Right ventricle myocardium inferior (tissue), 1 donor: Measurements from ENCODE around the gene ADM. TPM values are rescaled to one million over a fixed set of nuclear protein-coding genes. Genes with fewer than 3 reads are reported as not detected.

ENCODE experiments used
- ATAC-seq: fragments of 200-7000 bp; cut with Tn5 transposase; one replicate; pipeline ENCODE4 v1.9.1; 2020; ENCODE audit warnings: mild to moderate bottlenecking, moderate library complexity
- DNase-seq: peaks from one replicate; pipeline ENCODE4 v3.0.0; 2021; ENCODE audit errors: missing footprints
- intact Hi-C: fragments of 100-400 bp; cut with DNase I; formaldehyde crosslinking; loops from one replicate; pipeline ENCODE4 v1.11.0; 2022
- total RNA-seq: library from RNA; stranded (reverse); fragmentation: NEBNext Ultra II Directional; extraction: Animal tissue kit (Norgen Biotek cat#: 25700); gene quantifications from one replicate; pipeline ENCODE4 v1.2.1, GENCODE V29; 2021
- donor health status: DM: no; HTN: yes; CAD: no; lungs with severe emphysema.

ADM gene
- total RNA-seq, 1 donor from 2014 or later, result 14.1 TPM

DNA sequence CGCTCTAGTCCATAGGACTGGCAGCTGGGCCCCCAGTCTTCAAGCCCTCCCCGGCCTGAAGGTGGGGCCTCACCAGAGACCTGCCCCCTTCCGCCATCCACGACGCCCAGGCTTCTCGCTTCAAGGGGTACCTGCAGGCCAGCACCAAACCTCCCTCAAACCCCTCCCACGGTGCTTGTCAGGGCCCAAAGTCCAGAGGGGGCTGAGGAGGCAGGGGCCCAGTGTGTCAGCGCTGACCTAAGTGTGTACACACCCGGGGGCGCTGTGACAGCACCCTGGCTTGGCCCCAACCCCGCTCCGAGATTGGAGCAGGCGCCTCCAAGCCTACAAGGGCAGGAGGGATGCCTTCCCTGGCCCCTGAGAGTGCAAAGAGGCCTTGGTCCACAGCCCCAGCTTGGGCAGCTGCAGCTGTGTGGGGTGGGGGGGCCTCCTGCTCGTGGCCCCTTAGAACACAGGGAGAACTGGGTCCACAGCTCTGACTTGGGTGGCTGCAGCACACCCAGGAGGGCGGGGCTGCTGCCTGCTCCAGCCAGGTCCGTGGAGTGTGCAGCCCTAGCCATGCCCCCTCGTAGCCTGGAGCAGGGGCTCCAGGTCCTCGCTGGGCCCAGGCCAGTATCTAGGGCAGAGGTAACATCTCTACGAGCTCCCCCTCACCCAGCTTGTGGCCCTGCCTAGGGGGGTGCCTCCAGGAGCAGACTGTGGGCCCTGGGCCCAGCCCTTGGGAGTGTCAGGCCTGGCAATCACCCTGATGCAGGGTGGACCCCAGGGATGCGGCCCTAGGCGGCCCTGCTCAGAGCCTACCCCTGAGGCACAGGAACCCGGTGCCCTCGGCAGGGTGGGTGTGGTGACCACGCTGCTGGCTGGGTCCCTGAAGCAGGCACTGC, 15.8 kb upstream of the ADM start:
- ATAC-seq, result no peak
- intact Hi-C loops, result no loop called here
- DNase-seq, result peak; percentile 52

DNA sequence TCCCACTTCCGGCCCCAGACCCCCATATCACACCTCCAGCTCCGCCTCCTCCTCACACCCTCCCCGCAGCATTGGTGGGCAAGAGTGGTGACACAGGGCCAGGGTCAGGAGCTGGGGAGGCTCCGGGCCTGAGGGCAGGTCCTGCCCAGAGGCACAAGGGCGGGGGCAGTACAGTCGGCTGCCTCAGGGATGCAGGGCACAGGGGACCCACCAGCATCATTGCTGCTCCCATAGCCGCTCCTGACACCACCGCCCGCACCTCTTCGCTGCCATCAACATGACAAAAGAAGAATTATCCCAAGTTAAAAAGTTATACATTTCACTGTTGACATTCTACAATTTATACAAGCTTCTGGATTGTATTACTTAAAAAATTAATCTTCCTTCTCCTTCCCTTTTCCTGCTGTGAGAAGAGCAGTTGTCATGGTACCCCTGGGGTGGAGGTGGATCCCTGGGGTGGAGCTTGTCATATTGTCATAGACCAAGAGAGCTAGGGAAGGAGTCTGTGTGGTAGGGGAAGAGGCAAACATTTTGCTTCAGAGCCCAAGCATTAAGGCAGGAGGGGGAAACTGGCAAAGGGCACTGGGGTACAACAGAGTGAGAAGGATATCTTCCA, 15.0 kb upstream of the ADM start:
- intact Hi-C loops, result no loop called here
- DNase-seq (no peak), ATAC-seq (no peak)

DNA sequence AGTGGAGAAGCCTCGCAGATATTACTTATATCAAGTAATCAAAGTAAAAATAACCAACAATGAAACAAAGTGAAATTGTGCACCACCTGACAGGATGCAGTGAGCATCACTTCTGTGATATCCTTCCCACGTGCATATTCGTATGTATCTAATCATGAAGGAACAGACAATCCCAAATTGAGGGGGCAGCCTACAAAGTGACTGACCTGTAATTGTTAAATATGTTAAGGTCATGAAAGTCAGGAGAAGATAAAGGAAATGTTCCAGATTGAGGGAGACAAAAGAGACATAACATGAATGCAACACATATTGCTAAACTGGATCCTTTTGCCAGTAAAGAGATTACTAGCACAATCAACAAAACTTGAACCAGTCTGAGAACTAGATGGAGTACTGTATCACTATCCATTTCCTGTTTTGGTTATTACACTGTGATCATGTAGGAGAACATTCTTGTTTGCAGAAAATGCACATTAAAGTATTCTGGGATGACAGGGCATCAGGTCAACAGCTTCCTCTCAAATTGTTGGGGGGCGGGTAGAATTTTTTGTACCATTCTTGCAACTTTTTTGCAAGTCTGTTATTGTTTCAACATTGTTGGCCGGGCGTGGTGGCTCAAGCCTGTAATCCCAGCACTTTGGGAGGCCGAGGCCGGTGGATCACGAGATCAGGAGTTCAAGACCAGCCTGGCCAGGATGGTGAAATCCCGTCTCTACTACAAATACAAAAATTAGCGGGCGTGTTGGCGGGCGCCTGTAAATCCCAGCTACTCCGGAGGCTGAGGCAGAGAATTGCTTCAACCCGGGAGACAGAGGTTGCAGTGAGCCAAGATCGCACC, 12.9 kb upstream of the ADM start:
- no peak for ATAC-seq
- intact Hi-C loops, result no loop called here
- no peak for DNase-seq

DNA sequence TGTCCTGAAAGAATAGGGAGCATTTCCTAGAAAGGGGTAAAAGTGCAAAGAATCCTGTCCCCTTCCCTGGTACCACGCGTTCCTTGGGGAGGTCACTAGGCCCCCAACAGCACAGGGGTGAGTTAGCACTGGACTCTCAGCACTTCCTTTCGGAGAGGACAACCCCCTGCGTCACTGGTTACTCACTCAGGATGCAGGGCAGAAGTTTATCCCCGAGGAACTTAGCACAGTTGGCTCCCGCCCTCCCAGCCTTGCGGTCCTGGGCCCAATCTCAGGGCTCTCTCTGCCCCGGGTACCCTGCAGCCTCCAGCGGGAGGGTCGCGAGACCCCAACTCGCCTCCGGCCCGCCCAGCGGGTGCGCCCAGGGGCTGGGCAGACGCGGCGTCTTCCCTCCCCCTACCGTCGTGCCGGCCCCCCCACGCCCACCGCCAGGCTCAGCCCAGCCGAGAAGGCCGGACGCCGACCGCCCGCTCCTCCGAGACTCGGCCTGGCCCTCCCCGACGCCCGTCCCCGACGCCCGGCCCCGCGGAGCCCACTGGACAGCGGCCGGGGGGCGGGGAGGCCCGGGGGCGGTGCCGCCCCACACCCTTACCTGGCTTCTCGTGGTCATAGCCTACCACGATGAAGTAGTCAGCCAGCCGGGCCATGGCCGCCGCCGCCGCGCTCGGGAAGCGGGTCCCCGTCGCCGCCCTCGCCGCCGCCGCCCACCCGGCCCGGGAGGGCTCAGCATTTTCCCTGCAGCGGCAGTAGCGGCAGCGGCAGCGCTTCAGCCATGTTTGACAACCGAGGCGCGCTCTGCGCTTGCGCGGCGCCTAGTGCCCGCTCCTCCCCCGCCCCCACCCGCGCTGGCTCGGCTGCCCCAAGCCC, 11.2 kb upstream of the ADM start, which contains the start of gene SBF2:
TSS of gene SBF2 (minus strand) at position 797 of the 867 bp plus-strand sequence. CDS start at position 647, 150 bp downstream.
- intact Hi-C loops, result no loop called here
- DNase-seq (peak; percentile 95), ATAC-seq (peak; percentile 89)

DNA sequence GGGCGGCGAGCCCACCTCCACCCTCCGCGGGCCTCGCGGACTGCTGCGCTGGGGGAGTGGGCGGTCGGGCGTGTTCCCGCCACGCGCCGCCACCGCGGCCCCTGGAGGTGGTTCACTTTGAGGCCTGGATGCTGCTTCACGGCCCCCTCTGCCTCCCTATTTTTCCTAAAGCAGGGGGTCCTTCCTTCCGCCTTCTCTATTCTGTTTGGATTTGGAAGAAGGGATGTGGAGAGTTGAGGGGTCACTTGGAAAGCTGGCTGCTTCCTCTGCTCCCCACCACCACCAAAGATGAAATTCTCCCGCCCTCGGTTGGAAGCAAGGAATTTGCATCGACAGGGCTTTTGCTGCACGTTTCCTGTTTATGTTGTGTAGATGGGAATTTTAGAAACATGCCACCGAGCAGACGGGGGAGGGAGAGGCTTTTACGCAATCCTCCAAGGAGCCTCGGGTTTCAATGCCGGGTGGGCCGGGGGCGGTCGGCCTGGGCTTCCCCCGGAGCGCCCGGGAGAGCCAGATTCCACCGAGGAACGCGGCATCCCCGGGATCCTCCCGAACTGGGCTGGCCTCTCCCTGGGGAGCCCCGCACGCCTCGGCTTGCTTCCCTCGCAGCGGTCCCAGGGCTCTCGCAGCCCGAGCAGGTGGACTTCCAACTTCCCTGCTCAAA, 10.5 kb upstream of the ADM start:
- ATAC-seq (peak; percentile 44), DNase-seq (peak; percentile 76)
- intact Hi-C loops, result no loop called here

DNA sequence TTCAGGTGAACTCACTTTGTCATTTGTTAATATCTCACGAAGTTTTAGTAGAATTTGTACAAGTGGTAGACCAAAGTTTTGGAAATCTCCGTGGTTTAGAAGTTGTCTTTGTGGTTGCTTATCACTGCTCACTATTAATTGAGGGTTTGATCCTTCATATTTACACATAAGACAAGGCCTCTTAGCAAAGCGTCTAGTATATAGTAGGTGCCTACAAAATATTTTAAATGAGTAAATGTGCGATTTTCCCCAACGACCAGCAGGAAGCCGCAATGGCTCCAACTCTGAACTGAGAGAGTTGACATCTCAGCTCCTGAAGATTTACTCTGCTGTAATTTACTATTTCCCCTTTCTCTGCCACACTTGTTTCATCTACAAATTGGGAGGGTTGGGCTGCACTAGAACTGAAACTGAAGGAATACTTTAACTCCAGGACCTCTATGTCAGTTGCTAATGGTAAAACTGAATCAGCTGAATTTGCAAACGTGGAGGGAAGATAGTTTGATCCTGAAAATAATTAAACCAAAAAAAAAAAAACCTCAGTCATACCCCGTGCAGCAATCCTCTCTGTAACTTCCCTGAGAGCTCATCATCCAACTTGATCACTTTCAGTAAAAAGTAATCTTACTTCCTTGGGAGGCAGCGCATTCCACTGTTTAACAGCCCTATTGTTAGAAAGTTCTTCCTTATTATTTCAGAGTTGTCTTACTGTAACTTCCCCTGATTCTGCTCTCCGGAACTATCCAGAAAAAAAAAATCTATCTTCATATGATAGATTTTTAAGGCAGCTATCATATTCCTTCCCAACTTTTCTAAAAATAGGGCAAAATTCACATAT, 9.6 kb upstream of the ADM start:
- no peak for ATAC-seq
- no peak for DNase-seq
- intact Hi-C loops, result no loop called here

DNA sequence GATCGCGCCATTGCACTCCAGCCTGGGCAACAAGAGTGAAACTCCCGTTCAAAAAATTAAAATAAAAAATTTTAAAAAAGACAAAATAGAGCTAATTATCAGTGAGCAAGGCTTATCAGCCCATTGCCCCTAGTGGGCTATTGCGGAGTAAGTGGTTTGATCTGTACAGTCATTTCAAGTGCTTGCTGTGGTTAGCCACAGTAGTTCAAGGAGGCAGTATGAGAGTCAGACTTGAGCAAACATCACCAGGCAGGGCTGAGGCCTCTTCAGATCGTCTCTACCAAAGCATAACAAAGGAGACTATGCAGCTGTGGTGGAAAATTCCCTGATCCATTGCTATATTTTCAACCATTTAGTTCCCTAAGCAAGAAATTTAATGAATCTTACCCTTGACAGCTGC, 6.5 kb upstream of the ADM start:
- no peak for ATAC-seq
- DNase-seq, result no peak
- intact Hi-C loops, result no loop called here

DNA sequence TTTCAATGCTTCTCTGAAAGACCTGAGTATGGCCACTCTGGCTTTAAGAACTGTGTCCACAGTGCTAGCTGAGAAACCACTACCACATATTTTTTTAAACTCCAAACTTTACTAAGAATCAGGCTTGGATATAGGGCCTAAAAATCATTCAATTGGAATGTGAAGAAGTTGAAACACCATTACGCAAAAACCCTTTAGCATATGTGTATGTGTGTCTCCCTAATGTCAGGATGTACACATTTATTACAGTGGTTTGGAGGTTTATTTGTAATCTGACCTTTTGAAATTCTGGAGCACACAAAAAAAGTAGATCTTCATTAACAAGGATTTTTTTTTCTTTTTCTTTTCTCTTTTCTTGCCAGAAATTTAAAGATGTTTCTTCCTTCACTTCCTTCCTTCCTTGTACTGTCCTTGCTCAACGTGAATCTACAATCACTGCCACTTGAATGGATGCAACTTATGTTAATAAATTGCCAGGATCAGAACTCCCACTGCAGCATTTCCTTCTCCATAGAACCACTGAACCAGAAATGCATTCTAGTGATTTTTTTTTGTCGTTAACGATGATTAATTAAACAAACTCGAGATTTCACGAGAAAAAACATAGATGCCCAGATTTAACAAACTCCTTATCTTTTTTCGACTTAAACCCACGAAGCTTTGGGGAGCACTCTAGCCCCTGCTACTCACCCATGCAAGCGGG, 3.1 kb upstream of the ADM start:
- no peak for ATAC-seq
- intact Hi-C loops, result no loop called here
- no peak for DNase-seq

DNA sequence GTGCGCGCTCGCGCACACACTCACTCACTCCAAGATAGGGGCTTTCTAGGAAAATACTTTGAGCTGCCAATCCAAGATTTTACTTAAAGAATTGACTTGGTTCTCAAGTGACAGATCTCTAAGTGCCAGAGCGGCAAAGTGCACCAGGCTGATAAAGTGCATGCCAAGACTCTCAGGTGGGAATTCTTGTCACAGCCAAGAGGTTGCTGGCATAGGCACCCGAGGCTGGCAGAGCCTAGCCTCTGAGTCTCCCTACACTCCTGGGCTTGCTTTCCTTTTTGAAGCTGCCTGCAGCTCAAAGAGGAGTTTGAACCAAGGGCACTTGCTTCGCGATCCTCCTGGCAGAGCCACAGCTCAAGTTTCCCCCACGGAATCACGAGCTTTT, 2.5 kb upstream of the ADM start:
- intact Hi-C loops, result no loop called here
- no peak for ATAC-seq
- no peak for DNase-seq

DNA sequence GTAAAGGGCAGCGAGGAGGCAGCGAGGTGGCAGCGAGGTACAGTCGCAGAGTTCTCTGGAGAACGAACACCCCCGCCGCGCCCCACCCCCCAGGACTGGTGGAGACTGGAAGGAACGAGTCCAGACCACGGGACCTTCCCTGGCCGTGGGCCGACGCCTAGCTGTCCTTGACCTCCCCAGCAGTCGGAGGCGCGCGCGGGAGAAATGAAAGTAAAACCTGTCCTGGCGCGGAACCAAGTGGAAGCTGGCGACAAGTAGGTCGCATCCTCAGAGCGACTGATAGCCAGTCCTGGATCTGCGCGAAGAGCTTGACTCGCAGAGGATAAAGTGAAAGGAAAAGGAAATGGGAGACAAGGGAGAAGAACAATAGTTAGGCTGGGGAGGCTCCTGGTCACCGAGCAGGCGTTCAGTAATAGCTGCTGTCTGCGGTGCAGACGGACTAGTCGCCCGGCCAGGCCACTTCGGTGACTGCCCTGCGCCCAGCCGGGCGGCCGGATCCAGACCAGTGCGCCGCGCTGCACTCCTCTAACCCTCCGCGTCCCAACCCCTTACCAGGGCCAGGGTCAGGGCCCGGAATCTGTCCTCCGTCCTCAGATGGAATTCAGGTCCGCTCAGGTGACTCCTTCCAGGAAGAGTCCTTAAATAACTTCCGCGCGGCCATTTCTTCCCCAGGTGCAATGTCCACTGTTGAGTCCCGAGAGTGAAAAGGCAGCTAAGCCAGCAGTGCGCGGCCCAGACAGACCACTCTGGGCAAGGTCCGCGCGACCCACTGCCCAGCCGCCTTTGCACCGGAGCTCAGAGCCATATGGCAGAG, 1.9 kb upstream of the ADM start:
- intact Hi-C loops, result no loop called here
- ATAC-seq (peak; percentile 26), DNase-seq (peak; percentile 94)

DNA sequence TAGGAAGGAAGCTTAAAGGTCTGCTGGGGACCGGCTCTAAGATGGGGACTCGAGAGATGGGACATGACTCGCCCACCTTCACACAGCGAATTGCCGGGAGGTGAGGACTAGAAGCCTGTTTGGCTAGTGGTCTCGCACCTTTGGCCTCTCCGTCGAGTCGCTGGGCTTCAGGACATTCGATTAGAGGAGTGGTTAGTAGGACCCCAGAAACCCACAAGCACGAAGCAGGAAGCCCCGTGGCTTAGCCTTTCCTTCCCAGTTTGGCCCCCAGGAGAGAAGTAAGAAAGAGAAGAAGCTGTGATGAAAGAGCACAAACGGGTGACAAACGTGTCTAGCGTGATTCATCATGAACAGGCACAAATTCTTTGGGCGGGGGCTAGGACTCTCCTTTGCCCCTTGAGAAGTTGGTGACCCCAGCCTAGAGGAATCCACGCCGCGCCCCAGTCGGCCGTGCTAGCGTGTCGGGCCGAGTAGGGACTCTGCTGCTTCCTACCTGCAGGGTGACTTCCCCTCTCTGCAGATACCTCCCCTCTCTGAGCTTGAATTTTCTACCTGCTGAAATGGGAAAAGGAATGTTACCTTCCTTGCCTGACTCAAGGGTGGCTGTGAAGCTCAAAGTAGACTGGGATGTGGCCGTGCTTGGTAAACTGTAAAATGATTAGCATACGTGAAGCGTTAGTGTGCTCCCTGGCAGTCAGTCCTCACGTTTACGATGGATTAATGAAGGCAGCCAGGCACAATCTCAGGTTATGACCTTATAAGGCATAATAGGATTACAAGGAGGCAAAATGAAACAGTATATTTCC, 1.1 kb upstream of the ADM start:
- intact Hi-C loops, result loop anchor here (2.0 kb wide), 1 partner anchor 95 kb away; no protein-coding TSS in a partner anchor

DNA sequence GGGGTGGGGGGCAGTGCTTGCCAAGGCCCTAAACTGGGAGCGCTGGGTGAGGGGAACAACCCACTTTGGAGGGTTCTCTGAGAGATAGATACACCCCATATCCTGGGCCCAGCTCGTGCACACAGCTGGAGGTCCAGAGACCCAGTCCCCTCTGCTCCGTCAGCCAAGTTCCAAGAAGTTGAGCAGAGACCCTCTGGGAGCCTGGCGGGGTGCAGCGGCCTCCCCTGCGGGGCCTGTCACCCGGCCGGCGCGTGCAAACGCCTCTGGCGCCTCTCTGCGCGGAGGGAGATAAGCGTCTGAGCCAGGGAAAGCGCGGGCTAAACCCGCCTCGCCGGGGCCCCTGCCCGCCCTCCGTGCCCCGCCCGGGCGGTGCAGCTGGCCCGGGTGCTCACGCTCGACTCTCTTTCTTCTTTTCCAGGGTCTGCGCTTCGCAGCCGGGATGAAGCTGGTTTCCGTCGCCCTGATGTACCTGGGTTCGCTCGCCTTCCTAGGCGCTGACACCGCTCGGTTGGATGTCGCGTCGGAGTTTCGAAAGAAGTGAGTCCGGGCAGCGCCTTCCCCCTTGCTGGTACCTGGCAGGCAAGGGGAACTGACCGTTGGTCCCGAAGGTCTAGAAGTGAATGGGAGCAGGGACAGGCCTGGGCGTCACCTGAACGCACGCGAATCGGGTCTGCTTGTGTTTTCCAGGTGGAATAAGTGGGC, 540 bp downstream of the ADM start:
- ATAC-seq, result peak; percentile 9
- DNase-seq, result peak; percentile 86
- intact Hi-C loops, result loop anchor here (2.0 to 5.0 kb wide), 6 partner anchors 97 to 733 kb away; partner anchors contain the start of gene WEE1

More for the DNA sequence above, 1.1 kb upstream of the ADM start:
- ATAC-seq (no peak), DNase-seq (peak; percentile 82)

DNA sequence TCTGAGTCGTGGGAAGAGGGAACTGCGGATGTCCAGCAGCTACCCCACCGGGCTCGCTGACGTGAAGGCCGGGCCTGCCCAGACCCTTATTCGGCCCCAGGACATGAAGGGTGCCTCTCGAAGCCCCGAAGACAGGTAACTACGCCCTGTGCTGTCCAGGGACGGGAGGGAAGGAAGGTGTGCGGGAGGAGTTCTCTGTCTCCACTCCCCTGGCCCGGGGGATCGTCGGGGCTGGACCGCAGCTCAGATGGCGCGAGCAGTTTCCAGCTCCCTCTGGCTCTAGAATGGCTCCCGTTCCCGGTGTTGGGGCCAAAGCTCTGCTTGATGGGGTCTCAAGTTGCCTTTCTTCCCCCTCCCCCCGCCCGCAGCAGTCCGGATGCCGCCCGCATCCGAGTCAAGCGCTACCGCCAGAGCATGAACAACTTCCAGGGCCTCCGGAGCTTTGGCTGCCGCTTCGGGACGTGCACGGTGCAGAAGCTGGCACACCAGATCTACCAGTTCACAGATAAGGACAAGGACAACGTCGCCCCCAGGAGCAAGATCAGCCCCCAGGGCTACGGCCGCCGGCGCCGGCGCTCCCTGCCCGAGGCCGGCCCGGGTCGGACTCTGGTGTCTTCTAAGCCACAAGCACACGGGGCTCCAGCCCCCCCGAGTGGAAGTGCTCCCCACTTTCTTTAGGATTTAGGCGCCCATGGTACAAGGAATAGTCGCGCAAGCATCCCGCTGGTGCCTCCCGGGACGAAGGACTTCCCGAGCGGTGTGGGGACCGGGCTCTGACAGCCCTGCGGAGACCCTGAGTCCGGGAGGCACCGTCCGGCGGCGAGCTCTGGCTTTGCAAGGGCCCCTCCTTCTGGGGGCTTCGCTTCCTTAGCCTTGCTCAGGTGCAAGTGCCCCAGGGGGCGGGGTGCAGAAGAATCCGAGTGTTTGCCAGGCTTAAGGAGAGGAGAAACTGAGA, 1.4 kb downstream of the ADM start:
- intact Hi-C loops, result loop anchor here (2.0 to 5.0 kb wide), 6 partner anchors 97 to 734 kb away; partner anchors contain the start of gene WEE1
- ATAC-seq (no peak), DNase-seq (no peak)
